Mucosa of stomach (tissue), 1 donor: Measurements from ENCODE around the gene FLNB.
"Not testable (repeated sequence)": the region's sequence is repeated elsewhere in the genome, so short reads cannot be mapped to it uniquely, and the experiment has no call there.

Experiments
- H3K27me3 ChIP-seq: one replicate; pipeline ENCODE4 v1.7.0; 2013; ENCODE audit warnings: mild to moderate bottlenecking, low read length; ENCODE audit not compliant: control insufficient read depth, insufficient read depth
- H3K36me3 ChIP-seq: one replicate; pipeline ENCODE4 v1.7.0; 2013; ENCODE audit warnings: low read length; ENCODE audit not compliant: control insufficient read depth, insufficient read depth
- H3K4me1 ChIP-seq: one replicate; pipeline ENCODE4 v1.7.0; 2013; ENCODE audit warnings: mild to moderate bottlenecking, low read length; ENCODE audit not compliant: control insufficient read depth, insufficient read depth
- H3K4me3 ChIP-seq: one replicate; pipeline ENCODE4 v1.7.0; 2013; ENCODE audit warnings: low read length
- H3K9ac ChIP-seq: one replicate; pipeline ENCODE4 v1.7.0; 2013; ENCODE audit warnings: mild to moderate bottlenecking, low read length, moderate library complexity
- H3K9me3 ChIP-seq: one replicate; pipeline ENCODE4 v1.7.0; 2013; ENCODE audit warnings: mild to moderate bottlenecking, low read length, moderate library complexity; ENCODE audit not compliant: control insufficient read depth
- donor health status: Pancreatic carcinoma.

Gene FLNB

DNA sequence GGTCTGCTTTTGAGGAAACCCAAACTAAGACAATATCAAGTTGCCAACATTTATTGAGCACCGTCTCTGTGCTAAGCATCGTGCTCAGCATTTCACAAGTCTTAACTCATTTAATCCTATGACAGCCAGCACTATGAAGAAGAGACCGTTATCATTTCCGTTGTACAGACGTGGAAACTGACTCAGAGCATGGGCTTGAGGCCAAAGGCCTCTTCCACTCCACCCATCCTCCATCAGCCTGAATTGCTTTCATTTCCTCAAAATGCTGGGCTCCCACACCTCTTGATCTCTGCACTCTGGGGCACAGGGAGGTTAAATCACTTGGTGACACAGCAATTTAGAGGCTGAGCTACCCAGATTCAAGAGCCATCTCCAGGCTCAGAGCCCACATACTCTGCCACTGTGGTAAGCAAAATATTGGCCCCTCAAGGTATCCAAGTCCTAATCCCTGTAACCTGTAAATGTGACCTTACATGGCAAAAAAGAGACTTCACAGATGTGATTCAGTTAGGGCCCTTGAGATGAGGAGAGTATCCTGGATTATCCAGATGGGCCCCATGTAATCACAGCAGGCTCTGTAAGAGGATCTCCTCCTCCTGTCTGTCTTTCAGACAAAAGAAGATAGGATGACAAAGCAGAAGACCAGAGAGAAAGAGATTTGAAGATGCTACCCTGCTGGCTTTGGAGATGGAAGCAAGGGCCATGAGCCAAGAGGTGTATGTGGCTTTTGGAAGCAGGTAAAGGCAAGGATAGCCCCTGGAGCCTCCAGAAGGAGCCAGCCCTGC is 24.3 kb upstream of the FLNB start:
- Histone ChIP-seq H3K9ac (no peak overlapping the region), H3K4me1 (peaks cover 41% of the 10 kb centered on the region), H3K27me3 (no peaks in the 10 kb centered on the region), H3K36me3 (no peaks in the 10 kb centered on the region), H3K9me3 (no peaks in the 10 kb centered on the region), H3K4me3 (no peak overlapping the region)

DNA sequence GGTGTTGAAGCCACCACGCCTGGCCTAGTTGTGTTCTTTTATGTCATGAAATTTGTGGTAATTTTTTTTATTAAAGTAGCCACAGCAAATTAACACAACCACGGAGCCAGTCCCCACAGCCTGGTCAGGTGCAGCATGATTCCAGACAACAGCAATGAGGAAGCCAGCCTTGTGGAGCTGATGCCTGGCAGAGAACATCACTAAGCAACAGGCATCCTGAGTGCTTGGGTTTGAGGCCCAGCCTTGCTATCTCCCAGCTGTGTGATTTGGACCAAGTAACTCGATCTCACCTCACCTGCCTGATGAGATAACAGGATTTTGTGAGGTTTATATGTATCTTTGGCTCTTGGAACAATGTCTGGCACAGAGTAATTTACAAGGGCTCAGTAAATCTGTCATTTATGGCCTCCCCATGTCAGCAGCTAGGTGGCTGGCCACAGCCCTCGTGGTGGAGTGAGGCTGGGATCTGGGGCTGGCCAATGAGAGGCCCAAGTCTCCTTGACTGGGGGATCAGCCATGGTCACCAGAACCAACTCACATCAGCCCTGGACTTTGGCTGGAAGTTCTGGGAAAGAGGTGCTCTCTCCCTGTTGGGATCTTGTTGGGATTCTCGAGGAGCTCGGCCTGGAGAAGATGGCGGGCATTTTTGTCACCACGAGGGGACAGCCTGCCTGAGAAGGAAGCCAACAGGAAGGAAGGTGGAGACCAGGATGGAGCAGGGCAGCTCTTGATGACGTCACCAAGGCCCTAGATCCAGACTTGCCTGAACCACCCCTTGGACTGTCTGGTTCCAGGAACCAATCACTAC is 22.8 kb upstream of the FLNB start:
- peaks cover 28% of the 10 kb centered on the region for H3K4me1 ChIP-seq

DNA sequence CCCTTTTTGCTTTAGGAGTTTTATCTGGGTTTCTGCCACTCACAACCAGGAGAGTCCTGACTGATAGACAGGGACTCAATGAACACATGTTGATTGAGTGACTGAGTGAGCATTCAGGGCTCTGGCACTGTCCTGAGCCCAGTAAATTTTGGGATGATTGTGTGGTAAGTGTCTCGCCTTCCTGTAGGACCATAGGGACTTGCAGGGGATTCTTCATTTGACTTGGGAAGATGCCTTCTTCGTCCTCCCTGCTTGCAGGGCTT is 22.3 kb upstream of the FLNB start:
- no peaks in the 10 kb centered on the region for H3K27me3 ChIP-seq
- H3K9me3 ChIP-seq, result no peaks in the 10 kb centered on the region
- no peak overlapping the region for H3K4me3 ChIP-seq
- peaks cover 24% of the 10 kb centered on the region for H3K4me1 ChIP-seq
- H3K36me3 ChIP-seq, result no peaks in the 10 kb centered on the region
- no peak overlapping the region for H3K9ac ChIP-seq

More for the DNA sequence above, 22.8 kb upstream of the FLNB start:
- H3K36me3 ChIP-seq, result no peaks in the 10 kb centered on the region
- no peak overlapping the region for H3K9ac ChIP-seq
- H3K27me3 ChIP-seq, result no peaks in the 10 kb centered on the region
- H3K9me3 ChIP-seq, result no peaks in the 10 kb centered on the region
- H3K4me3 ChIP-seq, result no peak overlapping the region

DNA sequence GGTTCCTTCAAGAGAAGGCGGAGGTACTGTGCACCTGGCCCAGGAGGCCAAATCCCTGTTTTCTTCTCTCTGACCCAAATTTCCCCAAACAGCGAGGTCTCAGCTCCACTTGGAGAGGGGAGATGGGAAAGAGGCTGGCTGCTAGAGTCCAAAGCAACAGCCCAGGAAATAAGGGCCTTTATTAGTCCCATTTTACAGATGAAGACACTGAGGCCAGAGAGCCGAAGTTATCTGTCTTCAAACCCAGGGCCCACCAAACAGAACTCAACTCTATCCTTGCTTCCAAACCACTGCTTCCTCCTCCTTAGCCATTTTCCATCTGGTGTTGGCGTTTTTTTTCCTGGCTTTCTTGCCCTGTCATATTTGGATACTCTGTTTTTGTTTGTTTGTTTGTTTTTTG is 22.0 kb upstream of the FLNB start:
- H3K36me3 ChIP-seq, result no peaks in the 10 kb centered on the region
- no peak overlapping the region for H3K9ac ChIP-seq
- H3K4me3 ChIP-seq, result no peak overlapping the region
- H3K9me3 ChIP-seq, result no peaks in the 10 kb centered on the region
- H3K27me3 ChIP-seq, result no peaks in the 10 kb centered on the region
- peaks cover 24% of the 10 kb centered on the region for H3K4me1 ChIP-seq

DNA sequence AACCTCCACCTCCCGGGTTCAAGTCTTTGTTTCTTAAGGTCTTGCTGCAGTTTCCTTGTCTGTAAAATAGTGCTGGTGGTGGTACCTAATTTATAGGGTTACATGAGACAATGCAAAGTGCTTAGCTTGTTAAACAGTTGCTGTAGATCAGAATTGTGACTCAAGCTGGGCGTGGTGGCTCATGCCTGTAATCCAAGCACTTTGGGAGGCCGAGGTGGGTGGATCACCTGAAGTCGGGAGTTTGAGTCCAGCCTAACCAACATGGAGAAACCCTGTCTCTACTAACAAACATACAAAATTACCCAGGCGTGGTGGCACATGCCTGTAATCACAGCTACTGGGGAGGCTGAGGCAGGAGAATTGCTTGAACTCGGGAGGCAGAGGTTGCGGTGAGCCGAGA is 19.0 kb upstream of the FLNB start:
- not testable (repeated sequence) for H3K4me3 ChIP-seq, H3K36me3 ChIP-seq, H3K9me3 ChIP-seq, H3K27me3 ChIP-seq, H3K9ac ChIP-seq
- peaks cover 16% of the 10 kb centered on the region for H3K4me1 ChIP-seq

DNA sequence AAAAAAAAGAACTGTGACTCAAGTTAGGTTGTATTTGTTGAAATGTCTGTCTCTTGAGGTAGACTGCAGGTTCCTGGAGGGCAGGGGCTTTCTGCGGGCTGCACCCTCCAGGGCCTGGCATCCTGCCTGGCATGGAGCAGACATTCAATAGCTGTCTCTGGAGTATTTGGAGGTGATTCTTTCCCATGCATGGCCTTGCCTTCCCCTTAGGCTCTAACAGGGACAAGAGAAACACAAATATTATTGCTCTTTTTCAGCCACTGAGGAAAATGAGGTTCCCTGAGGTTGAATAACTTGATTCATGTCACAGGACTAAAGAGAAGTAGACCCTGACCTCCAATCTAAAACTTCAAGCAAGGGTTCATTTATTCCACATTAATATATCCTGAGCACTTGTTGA is 18.6 kb upstream of the FLNB start:
- Histone ChIP-seq H3K4me3 (no peak overlapping the region), H3K36me3 (no peaks in the 10 kb centered on the region), H3K4me1 (peaks cover 12% of the 10 kb centered on the region), H3K9ac (no peak overlapping the region), H3K9me3 (no peaks in the 10 kb centered on the region), H3K27me3 (no peaks in the 10 kb centered on the region)

DNA sequence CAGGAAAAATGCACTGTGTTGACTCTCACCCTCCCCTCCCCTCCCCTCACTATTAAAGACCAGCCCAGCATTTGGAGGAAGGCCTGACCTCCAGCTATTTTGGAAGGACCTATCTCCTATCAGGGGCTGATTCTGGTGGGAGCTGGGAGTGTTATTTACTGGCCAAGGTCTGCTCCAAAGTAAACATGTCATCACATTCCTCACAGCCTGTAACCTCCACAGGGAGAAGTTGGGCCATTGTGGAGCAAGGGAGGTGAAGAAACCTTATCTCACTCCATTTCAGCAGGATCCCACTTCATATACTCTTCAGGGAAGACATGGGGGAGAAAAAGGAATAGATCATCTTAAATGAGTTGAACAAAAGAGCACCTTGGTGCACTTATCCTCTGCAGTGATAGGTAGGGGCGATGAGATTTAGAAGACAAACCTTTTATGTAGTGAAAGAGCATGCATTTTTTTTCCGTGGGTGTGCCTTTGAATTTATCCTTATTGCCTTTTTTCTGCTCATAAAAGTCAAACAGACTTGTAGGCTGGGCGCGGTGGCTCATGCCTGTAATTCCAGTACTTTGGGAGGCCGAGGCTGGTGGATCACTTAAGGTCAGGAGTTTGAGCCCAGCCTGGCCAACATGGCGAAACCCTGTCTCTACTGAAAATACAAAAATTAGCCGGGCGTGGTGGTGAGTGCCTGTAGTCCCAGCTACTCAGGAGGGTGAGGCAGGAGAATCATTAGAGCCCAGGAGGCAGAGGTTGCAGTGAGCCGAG is 15.6 kb upstream of the FLNB start:
- Histone ChIP-seq H3K4me3 (no peak overlapping the region), H3K9ac (no peak overlapping the region), H3K36me3 (no peaks in the 10 kb centered on the region), H3K27me3 (no peaks in the 10 kb centered on the region), H3K4me1 (peaks cover 31% of the 10 kb centered on the region), H3K9me3 (no peaks in the 10 kb centered on the region)

DNA sequence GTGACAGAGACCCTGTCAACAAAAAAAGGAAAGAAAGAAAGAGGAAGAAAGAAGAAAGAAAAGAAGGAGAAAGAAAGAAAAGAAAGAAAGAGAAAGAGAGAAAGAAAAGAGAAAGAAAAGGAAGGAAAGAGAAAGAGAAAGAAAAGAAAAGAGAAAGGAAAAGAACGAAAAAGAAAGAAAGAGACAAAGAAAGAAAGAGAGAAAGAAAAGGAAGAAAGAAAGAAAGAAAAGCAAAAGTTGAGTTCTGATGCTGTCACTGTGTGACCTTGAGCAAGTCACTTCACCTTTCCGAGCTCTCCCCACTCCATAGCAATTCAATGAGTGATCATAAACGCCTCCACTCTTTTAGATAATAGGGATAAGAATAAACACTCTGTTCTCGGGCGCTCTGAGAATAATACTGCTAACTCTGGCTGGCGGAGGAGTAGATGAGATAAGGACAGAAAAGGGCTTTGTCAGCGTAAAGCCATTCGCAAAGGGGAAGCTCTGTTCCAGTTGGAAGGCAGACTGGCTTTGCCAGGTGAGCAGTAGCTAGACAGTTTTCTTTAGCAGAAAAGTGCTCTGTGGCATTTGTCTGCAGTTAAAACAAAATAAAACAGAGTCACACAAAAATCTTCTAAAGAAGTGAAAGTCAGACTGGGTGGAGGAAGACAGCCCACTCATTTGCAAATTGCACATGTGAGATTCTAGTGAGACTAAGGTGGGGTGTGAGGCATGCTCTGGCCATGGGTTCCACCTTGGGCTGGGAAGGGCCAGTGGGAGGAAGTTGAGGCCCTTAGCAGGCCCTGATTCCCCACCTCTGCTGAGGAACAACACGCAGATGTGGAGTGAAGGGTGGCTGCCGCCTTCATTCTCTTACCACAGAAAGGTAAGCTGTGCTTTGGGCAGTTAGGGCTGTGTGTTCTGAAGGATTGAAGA is 9.6 kb upstream of the FLNB start:
- Histone ChIP-seq H3K36me3 (no peaks in the 10 kb centered on the region), H3K4me3 (no peak overlapping the region), H3K4me1 (peaks cover 71% of the 10 kb centered on the region), H3K27me3 (no peaks in the 10 kb centered on the region), H3K9me3 (no peaks in the 10 kb centered on the region), H3K9ac (peak overlapping the region; percentile 40)

DNA sequence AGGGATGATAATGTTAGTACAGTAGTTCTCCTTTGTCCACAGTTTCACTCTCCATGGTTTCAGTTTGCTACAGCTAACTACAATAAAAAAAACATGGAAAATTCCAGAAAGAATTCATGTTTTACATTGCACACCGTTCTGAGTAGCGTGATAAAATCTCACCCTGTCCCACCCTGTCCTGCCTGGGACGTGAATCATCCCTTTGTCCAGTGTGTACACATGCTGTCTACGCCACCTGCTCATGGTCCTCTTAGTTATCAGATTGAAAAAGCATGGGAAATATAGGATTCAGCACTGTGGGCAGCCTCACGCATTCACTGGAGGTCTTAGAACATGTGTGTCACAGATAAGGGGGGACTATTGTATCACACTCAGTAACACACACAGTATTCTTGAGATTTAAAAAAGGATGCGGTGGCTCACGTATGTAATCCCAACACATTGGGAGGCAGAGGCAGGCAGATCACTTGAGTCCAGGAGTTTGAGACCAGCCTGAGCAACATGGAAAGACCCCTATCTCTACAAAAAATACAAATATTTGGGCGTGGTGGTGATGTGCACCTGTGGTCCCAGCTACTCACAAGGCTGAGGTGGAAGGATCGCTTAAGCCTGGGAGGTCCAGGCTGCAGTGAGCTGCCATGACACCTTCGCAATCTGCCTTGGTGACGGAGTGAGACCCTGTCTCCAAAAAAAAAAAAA is 8.7 kb upstream of the FLNB start:
- Histone ChIP-seq H3K36me3 (no peaks in the 10 kb centered on the region), H3K9me3 (no peaks in the 10 kb centered on the region), H3K9ac (peak overlapping the region; percentile 53), H3K4me3 (no peak overlapping the region), H3K4me1 (peaks cover 72% of the 10 kb centered on the region), H3K27me3 (no peaks in the 10 kb centered on the region)

DNA sequence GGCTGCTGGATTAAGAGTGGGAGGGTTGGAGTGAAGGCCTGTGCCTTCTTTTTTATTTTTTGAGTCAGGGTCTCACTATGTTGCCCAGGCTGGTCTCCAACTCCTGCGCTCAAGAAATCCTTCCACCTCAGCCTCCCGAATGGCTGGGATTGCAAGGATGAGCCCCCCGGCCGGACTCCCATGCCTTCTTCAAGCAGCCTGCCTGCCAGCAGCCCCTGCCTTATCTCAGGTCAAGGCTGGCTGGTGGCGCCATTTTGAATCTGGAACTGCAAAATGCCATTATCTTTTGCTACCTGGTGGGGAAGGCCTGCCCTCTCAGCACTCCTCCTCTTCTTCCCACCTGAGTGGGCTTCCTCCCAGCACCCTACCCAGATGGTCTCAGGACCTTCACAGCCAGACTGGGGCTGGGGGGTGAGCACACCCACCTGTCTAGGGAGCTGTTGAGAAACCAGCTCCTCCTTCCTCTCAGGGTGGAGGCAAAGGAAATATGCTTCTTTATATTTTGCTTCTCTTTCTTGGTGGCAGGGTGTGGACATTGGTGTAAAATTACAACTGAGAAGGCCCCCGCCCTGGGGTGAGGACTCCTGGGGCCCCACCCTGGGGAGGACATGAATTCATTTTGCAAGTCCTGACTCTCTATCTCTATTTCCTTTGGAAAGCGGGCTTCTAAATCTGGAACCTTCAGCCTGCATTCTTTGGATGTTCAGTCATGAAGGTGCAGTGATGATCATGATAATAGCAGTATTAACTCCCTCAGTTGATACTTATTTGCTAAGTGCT is 7.7 kb upstream of the FLNB start:
- H3K9me3 ChIP-seq, result no peaks in the 10 kb centered on the region
- no peaks in the 10 kb centered on the region for H3K27me3 ChIP-seq
- H3K36me3 ChIP-seq, result no peaks in the 10 kb centered on the region
- peak overlapping the region; percentile 14 for H3K4me3 ChIP-seq
- peaks cover 69% of the 10 kb centered on the region for H3K4me1 ChIP-seq
- H3K9ac ChIP-seq, result peak overlapping the region; percentile 53
